ENCODE results near the gene PTPRN2.

The PTPRN2 gene

DNA sequence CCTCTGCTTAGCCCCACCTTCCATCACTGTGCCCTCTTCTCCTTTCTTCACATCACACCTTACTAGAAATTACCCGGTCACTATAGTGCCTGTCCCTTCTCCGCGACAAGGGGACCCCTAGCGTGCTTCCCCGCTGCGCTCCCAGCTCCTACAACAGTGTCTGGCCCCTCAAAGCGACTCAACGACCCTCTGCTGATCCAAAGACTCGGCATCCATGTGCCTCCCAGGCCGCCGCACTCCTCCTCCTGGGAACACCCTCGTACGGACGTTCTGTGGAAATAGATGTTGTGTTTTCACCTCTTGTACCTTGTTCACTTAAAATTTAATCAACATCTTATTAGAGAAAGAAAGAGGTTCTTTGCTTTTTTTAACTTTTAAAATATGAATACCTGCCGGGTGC is 787.3 kb downstream of the PTPRN2 start:
- TF ChIP-seq JUND (IDR thresholded peaks at IDR 0.05; ENCODE audit: low read depth), result no peak
- in situ Hi-C loops (cut with HindIII; ENCODE audit: low pct_unique_long_range_greater_than_20kb, low sequenced_read_pairs), result no loop called here
- DNase-seq (ENCODE audit: low read depth in 1 of 2, low spot score in 1 of 2), result no peak

DNA sequence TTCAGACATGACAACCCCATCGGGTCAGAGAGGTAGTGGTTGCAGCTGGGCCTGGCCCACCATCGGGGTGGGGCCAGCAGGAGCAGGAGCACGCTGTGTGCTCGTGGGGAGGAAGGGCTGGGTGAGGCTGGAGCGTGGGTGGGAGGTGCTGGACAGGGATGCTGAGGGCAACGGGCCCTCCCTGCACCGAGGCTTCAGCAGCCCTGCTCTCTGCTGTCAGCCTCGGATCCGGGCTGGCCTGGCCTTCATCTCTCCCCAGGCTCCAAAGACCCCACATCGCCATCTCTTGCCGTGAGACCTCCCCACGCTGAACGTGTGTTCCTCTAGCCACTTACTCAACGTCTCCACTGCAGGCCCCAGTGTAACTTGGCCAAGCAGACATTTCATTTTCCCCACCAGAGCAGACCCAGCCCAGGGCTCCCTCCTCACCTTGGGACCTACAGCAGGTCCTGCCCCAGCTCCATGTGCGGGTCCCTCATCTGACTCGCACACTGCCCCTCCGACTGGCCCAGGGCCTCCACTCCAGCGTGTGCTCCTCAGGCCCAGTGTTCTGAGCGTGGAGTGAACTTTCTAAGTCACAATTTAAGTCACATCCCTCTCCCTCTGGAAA is 788.4 kb downstream of the PTPRN2 start:
- no peak for TF ChIP-seq JUND (IDR thresholded peaks at IDR 0.05; ENCODE audit: low read depth)
- in situ Hi-C loops (cut with HindIII; ENCODE audit: low pct_unique_long_range_greater_than_20kb, low sequenced_read_pairs), result no loop called here
- DNase-seq (ENCODE audit: low read depth in 1 of 2, low spot score in 1 of 2), result no peak

DNA sequence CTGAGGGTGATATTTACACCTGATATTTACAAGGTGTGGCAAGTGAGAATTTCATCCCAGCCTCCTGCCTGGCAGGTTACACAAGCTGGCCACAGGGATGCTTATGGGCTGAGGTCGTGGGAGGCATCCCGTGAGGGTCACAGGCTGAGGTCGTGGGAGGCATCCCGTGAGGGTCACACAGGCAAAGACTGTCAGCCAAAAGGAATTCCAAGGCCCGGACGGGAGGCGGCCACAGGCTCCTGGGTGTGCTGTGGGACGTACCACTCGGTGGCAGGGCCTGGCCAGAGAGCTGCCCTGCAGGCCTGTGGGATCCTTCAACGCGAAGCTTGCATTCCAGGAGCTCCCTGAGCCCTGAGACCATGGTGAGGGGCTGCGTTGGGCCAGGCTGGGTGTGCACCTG is 790.3 kb downstream of the PTPRN2 start:
- TF ChIP-seq JUND (IDR thresholded peaks at IDR 0.05; ENCODE audit: low read depth), result no peak
- in situ Hi-C loops (cut with HindIII; ENCODE audit: low pct_unique_long_range_greater_than_20kb, low sequenced_read_pairs), result no loop called here
- no peak for DNase-seq (ENCODE audit: low read depth in 1 of 2, low spot score in 1 of 2)

DNA sequence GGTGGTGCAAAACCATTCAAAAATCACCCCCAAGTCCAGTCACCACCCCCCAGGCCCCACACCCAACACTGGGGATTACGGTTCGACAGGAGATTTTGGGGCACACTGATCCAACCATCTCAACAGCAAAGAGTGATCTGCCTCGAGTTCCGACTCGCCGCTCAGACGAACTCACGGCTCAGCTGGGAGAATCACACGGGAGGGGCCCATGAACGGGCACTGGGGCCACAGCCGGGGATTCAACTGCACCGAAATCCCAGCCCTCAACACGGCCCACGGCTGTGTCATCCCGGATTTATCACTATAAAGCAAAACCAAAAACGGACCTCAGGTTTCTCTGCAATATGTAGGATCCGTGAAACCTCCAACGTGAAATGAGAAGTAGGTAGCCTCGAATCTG is 790.8 kb downstream of the PTPRN2 start:
- in situ Hi-C loops (cut with HindIII; ENCODE audit: low pct_unique_long_range_greater_than_20kb, low sequenced_read_pairs), result no loop called here
- DNase-seq (ENCODE audit: low read depth in 1 of 2, low spot score in 1 of 2), result no peak
- no peak for TF ChIP-seq JUND (IDR thresholded peaks at IDR 0.05; ENCODE audit: low read depth)

DNA sequence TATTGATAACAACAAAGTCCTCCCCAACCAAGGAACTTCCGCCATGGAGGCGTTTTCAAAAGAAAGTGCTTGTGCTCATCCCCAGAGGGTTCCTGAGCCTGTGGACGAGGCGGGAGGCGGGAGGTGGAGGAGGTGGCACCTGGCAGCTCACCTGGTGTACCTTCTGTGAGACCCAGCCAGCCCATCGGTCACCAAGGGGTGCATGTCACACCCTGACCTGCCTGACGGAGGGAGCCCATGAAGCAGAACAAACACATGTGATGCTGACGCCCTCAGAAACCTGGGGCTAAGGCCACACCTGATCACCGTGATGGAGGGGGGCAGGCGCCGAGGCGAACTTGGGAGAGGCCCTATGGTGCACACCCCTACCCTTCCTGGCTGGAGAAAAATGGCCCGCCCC is 792.0 kb downstream of the PTPRN2 start:
- no peak for TF ChIP-seq JUND (IDR thresholded peaks at IDR 0.05; ENCODE audit: low read depth)
- no peak for DNase-seq (ENCODE audit: low read depth in 1 of 2, low spot score in 1 of 2)
- in situ Hi-C loops (cut with HindIII; ENCODE audit: low pct_unique_long_range_greater_than_20kb, low sequenced_read_pairs), result no loop called here

DNA sequence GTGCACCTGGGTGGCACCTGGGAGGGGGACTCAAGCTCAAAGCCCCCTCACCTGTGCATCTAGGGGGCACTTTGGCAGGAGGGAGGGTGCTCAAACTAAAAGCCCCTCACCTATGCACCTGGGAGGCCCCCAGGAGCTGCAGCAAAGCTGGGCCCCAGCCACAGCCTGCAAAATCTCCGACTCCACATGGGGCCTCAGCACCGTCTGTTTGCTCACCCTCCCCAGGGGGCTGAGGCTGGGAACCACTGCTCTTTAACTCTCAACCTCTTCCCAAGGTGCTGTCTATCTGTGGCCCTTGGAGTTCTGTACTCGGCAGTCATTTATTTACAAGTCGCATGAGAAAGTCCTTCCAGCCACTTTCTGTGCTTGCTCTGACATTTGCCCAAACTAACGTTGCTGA is 792.4 kb downstream of the PTPRN2 start:
- in situ Hi-C loops (cut with HindIII; ENCODE audit: low pct_unique_long_range_greater_than_20kb, low sequenced_read_pairs), result no loop called here
- no peak for TF ChIP-seq JUND (IDR thresholded peaks at IDR 0.05; ENCODE audit: low read depth)
- DNase-seq (ENCODE audit: low read depth in 1 of 2, low spot score in 1 of 2), result no peak

DNA sequence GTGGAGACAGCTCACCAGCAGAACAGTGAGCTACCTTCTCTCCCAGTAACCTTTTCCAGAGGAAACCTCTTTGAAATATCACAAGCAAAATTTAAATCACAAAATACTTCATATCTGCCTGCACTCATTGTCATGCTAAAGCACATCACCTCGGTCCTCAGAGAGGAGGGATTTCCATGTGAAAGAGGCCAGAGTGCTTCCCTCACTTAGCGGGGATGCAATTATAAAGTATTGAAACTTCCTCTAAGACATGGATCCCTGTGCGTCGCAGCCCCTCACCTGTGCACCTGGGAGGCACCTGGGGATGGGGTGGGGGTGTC is 792.9 kb downstream of the PTPRN2 start:
- no peak for TF ChIP-seq JUND (IDR thresholded peaks at IDR 0.05; ENCODE audit: low read depth)
- no peak for DNase-seq (ENCODE audit: low read depth in 1 of 2, low spot score in 1 of 2)
- in situ Hi-C loops (cut with HindIII; ENCODE audit: low pct_unique_long_range_greater_than_20kb, low sequenced_read_pairs), result no loop called here

DNA sequence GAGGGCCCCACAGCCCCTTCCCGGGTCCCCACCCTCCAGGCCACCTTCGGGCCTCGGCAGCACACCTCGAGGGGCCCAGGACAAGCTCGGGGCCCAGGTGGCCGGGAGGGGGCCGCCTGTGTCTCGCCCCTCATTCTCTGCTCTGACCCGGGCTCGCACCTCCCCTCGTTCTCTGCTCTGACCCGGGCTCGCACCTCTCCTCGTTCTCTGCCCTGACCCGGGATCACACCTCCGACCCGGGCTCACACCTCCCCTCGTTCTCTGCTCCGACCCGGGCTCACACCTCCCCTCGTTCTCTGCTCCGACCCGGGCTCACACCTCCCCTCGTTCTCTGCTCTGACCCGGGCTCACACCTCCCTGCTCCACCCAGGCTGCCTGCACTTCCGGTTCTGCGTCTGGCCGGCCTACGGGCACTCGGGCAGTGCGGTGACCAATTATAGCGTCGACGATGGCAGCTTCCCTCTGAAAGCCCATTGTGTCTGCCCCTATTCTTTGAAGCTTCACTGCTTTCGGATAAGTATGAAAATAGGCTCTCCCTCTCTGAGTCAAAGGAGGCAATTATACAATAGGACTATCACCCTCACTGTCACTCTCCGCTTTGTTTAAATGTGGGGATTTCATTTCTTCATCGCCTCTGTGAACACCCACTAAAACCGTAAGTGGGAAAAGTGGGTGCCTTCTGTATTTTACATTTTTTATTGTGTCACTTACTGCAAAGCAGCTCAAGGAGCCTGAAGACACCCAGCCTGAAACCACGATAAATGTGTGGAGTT is 793.5 kb downstream of the PTPRN2 start:
- no peak for DNase-seq (ENCODE audit: low read depth in 1 of 2, low spot score in 1 of 2)
- no peak for TF ChIP-seq JUND (IDR thresholded peaks at IDR 0.05; ENCODE audit: low read depth)
- in situ Hi-C loops (cut with HindIII; ENCODE audit: low pct_unique_long_range_greater_than_20kb, low sequenced_read_pairs), result no loop called here

DNA sequence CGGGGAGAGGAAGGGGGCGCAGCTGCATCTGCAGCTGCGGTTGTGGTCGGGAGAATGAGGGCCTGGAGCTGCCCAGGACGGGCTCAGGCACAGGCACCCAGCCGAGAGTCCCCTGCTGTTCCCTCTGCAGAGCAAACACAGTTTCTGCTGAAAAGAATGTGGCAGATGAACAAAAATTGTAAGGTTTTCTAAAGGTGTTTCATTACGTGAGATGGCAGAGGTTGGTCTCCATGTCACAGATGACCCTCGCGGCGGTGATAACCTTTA is 794.6 kb downstream of the PTPRN2 start:
- DNase-seq (ENCODE audit: low read depth in 1 of 2, low spot score in 1 of 2), result no peak
- in situ Hi-C loops (cut with HindIII; ENCODE audit: low pct_unique_long_range_greater_than_20kb, low sequenced_read_pairs), result no loop called here
- no peak for TF ChIP-seq JUND (IDR thresholded peaks at IDR 0.05; ENCODE audit: low read depth)

DNA sequence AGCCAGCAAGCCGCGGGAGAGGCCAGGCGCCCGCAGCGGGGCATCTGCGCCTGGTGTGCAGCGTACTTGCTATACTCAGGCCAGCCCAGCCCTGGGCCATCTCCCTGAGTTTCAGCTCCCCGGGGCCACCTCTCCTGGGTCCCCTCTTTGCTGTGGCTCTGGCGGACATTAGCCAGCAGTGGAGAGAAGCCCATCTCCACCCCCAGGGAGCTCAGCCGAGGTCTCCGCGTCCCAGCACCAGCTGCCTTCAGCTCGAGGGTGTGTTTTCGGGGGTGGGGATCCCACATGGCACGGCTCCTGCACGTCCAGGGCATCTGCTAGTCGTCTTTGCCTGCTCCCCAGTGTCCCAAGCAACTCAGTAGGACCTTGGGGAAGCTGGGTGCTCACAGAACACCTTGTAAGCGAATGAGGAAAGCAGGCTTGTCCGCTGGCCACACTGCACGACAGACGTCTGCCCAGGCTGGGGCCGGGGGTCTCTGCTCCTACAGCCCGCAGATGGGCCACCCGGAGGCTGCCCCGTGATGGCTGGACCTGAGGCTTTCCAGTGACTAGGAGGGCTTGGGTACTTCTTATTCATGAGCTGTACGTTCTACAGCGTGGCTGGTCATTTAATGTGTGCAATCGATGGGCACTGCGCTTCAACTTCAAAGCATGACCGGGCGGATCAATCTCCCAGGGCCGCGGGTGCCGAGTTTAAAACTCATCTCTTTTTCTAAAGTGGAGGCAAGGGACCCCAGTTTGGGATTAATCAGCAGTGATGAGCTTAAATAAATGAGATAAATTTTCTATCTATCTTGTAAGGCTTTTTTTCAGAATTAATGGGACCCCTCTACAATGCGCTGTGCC is 795.2 kb downstream of the PTPRN2 start:
- TF ChIP-seq JUND (IDR thresholded peaks at IDR 0.05; ENCODE audit: low read depth), result no peak
- no peak for DNase-seq (ENCODE audit: low read depth in 1 of 2, low spot score in 1 of 2)
- in situ Hi-C loops (cut with HindIII; ENCODE audit: low pct_unique_long_range_greater_than_20kb, low sequenced_read_pairs), result no loop called here

DNA sequence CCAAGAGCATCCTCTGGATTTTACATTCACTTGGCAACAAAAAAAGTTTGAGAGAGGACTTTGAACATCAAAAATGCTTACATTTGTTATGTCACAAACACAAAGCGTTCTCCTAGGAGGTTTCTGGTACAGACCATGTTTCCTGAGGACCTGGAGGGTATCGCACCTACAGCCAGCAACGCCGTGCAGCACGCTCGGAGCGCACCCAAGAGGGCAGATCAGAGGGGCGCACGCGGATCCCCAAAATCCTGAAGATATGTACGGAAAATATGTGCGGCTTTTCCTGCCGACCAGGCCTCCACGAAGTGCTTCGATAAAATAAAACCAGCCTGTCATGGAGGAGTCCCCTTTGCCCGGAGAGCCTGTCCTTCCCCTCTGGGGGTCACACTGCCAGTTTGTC is 796.0 kb downstream of the PTPRN2 start:
- in situ Hi-C loops (cut with HindIII; ENCODE audit: low pct_unique_long_range_greater_than_20kb, low sequenced_read_pairs), result no loop called here
- DNase-seq (ENCODE audit: low read depth in 1 of 2, low spot score in 1 of 2), result no peak
- TF ChIP-seq JUND (IDR thresholded peaks at IDR 0.05; ENCODE audit: low read depth), result no peak

DNA sequence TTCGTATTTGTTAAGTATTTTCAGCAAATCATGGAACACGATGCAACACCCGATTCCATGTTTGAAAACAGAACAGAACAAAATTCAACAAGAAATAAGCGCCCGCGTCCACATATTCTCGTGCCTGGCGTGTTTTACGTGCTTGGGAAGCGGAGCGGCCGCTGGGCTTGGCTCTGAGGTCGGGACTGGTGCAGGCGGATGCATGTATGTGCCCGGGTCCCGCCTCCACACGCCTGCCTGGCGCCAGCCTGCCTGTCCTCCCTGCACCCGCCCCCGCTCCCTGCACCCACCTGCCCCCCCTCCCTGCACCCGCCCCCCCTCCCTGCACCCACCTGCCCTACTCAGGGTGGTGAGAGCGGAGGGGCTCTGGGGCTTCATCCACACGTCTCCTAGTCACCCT is 796.4 kb downstream of the PTPRN2 start:
- DNase-seq (ENCODE audit: low read depth in 1 of 2, low spot score in 1 of 2), result no peak
- in situ Hi-C loops (cut with HindIII; ENCODE audit: low pct_unique_long_range_greater_than_20kb, low sequenced_read_pairs), result no loop called here

DNA sequence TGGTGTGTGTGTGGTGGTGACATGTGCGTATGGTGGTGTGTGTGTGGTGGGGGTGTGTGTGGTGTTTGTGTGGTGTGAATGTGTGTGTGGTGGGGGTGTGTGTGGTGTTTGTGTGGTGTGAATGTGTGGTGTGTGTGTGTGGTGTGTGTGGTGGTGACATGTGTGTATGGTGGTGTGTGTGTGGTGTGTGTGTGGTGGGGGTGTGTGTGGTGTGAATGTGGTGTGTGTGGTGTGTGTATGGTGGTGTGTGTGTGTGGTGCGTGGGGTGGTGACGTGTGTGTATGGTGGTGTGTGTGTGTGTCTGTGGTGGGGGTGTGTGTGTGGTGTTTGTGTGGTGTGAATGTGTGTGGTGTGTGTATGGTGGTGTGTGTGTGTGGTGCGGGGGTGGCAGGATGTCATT is 797.7 kb downstream of the PTPRN2 start:
- no peak for DNase-seq (ENCODE audit: low read depth in 1 of 2, low spot score in 1 of 2)
- in situ Hi-C loops (cut with HindIII; ENCODE audit: low pct_unique_long_range_greater_than_20kb, low sequenced_read_pairs), result no loop called here
- no peak for TF ChIP-seq JUND (IDR thresholded peaks at IDR 0.05; ENCODE audit: low read depth)

More for the DNA sequence above, 796.4 kb downstream of the PTPRN2 start:
- no peak for TF ChIP-seq JUND (IDR thresholded peaks at IDR 0.05; ENCODE audit: low read depth)

All from T47D (cell line).